GM12892 (cell line): ENCODE results near the gene CACNG5.

Experiments used
- DNase-seq: peaks from one replicate; pipeline ENCODE4 v3.0.0; 2011; ENCODE audit not compliant: insufficient read length
- FAIRE-seq: peaks from 2 replicates; lab custom pipeline; 2011; peaks lifted over from hg19 to GRCh38; lab: Jason Lieb, UNC
- POLR2A ChIP-seq: IDR thresholded peaks from 2 replicates; pipeline ENCODE4 v1.6.1; 2011; ENCODE audit warnings: low read depth, low read length, control low read depth
- POLR2AphosphoS5 ChIP-seq: IDR thresholded peaks from 2 replicates; pipeline ENCODE4 v1.6.1; 2011; ENCODE audit warnings: low read depth, low read length, control low read depth
- TAF1 ChIP-seq: IDR thresholded peaks from 2 replicates; pipeline ENCODE4 v1.6.1; 2011; ENCODE audit warnings: low read depth, mild to moderate bottlenecking, control low read depth, low read length, borderline replicate concordance

CACNG5 gene

DNA sequence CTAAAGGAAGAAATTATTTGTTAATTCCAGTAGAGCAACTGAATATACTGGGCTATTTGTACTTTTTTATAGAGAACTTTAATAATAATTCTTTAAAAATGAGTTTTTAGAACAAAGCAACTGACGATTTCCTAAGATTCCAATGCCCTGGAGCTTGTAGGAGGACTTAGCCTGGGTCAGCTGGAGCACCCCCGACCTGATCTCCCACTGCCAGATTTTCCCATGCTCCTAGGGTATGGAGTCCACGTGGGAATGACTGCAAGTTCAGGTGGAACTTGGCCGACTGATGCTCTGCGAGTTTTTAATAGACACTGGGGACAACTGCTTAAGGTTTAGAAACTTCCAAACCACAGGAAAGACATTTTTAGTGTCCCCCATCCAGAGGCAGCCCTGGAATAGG, 25.5 kb upstream of the CACNG5 start:
- FAIRE-seq (no peak), DNase-seq (no peak)
- no peak for TF ChIP-seq TAF1
- TF ChIP-seq POLR2A, result no peak
- TF ChIP-seq POLR2AphosphoS5, result no peak

DNA sequence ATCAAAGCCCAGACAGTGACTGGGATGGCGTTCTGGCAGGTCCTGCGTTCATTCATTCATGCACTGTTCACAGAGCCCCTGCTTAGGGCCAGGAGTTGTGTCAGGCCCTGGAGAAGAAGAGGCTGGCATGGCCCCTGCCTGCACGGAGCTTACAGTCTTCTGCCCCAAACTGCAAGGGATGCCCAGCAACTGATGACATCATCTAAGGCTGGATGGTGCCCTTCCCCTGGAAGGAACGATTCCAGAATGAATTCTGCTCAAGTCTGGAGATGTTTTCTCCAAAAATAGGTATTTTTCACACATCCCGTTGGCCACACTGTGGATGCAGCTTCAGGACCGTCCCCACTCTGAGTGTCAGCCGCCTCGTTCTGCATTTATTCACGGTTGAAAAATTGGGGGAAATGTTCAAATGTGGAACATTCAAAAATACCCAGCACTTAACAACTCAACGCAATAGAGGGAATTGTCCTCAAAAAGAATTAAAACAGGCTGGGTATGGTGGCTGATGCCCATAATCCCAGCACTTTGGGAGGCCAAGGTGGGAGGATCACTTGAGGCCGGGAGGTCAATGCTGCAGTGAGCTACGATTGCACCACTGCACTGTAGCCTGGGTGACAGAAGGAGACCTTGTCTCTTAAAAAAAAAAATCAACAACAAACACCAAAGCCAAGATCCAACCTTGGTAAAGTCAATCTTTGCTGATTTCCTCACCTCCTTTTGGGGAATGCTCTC, 23.8 kb upstream of the CACNG5 start:
- FAIRE-seq (no peak), DNase-seq (no peak)
- TF ChIP-seq TAF1 (no peak), POLR2AphosphoS5 (no peak), POLR2A (no peak)

DNA sequence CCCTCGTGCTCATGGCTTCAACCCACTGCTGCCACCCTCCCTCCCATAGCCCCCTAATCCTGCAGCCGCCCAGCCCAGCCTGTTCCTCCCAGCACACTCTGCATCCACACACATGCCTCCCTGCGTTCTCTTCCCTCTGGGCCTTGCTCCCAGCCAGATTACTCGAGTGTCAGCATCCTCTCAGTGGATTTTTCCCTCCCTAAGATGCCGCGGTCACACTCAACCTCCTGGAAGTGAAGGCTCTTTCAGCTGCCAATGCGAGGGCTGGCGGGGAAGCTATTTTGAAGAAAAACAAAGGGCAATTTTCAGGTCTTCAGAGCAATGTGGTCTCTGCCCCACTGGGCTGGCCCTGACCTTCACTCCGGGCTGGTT, 23.2 kb upstream of the CACNG5 start:
- DNase-seq, result no peak
- FAIRE-seq, result no peak
- TF ChIP-seq POLR2AphosphoS5, result no peak
- TF ChIP-seq POLR2A, result no peak
- TF ChIP-seq TAF1, result no peak

DNA sequence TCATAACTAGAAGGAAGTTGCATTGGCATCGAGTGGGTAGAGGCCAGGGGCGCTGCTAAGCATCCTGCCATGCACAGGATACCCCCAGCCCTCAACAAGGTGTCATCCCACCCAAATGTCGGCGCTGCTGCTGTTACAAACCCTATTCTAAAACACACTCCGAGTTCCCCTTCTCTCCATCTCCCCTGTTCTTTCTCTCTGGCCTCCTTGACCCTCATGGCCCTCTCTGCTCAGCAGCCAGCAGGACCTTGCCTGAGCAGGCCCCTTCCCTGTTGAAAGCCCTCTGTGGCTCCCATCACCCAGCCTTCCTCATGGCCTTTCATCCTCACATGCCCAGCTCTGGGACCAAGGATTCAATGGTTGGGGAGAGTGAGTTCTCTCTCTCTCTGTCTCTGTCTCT, 22.3 kb upstream of the CACNG5 start:
- TF ChIP-seq POLR2AphosphoS5, result no peak
- TF ChIP-seq TAF1, result no peak
- no peak for TF ChIP-seq POLR2A
- no peak for FAIRE-seq
- DNase-seq, result no peak

DNA sequence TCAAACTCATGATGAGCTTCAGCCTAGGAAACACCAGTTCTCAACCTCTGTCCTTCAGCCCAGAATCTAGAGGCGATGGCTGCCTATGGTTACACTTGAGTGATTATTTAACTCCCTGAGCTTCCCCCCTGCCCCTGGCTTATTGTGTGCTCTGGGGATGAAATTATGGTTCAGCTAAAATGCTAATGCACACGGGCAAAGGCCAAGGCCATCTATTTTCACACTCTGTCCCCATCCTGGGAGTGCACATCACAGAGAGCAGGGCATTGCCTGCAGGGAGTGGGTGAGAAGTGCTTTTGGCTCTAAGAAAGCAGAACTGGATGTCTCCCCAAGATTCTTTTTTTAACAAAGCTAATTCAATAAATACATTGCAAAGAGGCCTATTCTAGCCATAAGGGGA, 21.6 kb upstream of the CACNG5 start:
- FAIRE-seq (no peak), DNase-seq (no peak)
- TF ChIP-seq TAF1 (no peak), POLR2AphosphoS5 (no peak), POLR2A (no peak)

DNA sequence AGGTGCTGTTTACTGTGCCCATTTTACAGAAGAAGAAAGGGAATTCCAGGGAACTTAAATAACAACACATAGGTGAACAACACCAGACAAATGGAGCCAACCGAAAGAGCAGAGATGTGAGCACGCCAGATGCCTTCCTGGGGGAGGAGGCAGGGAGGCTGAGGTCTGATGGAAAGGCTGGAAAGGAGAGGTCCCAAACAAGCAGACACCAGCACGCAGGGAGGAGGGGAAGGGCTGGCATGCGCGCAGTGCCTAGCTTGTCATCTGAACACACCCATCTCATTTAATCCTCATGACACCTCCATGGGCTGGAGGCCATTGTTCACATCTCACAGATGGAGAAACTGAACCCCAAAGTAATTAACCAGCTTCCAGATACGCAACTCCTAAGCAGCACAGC, 20.9 kb upstream of the CACNG5 start:
- TF ChIP-seq TAF1 (no peak), POLR2AphosphoS5 (no peak)
- DNase-seq, result no peak
- FAIRE-seq, result no peak

DNA sequence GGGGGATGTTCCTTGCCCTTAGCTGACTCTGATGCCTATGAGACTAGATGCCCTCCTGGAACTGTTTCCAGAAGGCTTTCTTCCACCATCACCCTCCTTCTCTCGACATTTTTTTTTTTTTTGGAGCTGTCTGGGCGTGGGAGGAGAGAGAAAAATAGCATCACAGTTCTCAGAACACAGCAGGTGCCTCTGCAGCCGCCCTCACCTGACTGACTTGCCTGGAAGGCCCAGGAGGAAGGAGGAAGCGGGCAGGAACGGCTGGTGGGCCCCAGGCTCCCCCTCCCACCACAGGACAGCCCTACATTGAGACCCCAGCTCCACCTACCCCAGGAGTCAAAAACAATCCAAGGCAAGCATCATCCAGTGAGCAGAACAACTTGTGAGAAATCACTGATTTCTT, 20.3 kb upstream of the CACNG5 start:
- FAIRE-seq (no peak), DNase-seq (no peak)
- TF ChIP-seq POLR2AphosphoS5 (no peak), TAF1 (no peak), POLR2A (no peak)

DNA sequence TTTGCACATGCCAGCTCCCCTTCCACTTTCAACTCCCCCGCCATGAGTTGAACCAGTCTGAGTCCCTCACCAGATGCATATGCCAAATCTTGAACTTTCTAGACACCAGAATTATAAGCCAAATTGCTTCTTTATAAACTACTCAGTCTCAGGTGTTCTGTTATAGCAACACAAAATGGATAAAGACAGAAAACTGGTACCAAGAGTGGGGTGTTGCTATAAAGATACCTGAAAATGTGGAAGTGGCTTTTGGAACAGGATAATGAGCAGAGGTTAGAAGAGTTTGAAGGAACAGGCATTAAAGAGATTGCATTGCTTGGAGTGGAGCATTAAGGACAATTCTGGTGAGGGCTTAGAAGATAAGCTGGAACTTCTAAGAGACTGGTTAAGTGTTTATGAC, 17.2 kb upstream of the CACNG5 start:
- no peak for TF ChIP-seq TAF1
- no peak for TF ChIP-seq POLR2AphosphoS5
- TF ChIP-seq POLR2A, result no peak
- DNase-seq (no peak), FAIRE-seq (no peak)

DNA sequence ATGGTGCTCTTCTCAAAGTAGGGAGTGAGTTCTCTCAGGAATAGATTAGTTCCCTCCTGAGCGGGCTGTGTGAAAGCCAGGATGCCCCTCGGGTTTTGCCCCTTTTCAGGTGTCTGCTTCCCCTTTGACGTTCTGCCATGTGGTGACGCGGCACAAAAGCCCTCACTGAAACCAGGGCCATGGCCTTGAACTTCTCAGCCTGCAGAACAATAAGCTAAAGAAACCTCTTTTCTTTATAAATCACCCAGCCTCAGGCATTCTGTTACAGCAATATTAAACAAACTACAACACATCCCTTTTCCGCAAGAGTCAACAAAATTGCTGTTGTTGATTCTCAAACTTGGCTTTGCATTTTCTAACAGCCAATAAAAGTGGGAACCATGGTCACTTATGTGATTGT, 15.5 kb upstream of the CACNG5 start:
- DNase-seq, result no peak
- TF ChIP-seq TAF1 (no peak), POLR2A (no peak), POLR2AphosphoS5 (no peak)
- FAIRE-seq, result no peak

DNA sequence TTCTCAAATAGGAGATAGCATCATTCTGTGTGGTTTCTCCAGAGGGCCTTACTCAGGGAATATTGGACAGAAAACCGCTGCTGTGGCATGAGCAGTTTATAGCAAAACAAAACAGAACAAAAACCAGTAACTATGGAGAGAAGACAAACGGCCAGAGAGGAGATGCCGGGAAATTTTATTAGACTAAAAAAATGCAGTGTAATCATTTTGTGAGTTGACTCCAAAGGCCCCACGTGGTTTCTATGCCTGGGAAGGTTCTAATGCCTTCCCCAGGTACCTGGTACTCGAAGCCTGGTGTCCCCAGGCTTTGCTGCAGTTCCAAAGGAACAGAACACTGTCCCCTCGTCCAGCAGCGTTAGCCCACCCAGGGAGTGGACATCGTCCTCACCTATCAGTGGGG, 12.9 kb upstream of the CACNG5 start:
- TF ChIP-seq POLR2A (no peak), TAF1 (no peak), POLR2AphosphoS5 (no peak)
- FAIRE-seq, result no peak
- DNase-seq, result no peak

DNA sequence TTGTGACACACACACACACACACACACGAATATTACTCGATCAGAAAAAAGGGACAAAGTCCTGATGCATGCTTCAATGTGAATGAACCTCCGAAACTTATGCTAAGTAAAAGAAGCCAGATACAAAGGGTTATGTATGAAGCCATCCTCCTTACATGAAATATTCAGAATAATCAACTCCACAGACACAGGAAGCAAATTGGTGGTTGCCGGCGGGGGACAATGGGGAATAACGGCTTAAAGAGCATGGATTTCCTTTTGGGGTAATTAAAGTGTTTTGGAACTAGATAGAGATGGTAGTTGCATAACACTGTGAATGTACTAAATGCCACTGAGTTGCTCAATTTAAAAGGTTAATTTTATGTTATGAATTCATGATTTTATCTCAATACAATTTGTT, 8.1 kb upstream of the CACNG5 start:
- DNase-seq, result no peak
- FAIRE-seq, result no peak
- no peak for TF ChIP-seq TAF1
- TF ChIP-seq POLR2A, result no peak
- TF ChIP-seq POLR2AphosphoS5, result no peak

DNA sequence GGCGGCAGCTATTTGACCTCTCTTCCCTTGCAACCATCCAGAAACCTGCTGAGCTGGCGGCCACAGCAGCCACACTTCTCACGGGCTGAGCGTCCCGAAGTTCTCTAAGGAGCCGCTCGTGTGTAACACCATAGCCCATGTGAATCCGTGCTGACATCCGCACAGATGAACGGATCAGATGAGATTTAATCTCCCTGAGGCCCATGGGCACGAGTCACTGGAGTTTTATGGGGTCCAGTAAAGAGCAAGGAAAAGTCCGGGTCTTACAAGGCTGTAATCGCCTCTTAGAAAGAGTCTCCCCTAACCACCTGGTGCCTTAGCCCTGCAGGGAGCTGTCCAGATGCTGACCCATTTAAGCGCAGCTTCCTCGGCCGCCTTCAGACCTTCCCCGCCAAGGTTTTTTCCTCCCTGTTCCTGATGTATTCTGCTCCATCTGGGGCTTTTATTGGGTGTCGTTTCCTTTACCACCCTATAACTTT, 5.5 kb upstream of the CACNG5 start:
- DNase-seq, result no peak
- TF ChIP-seq TAF1 (no peak), POLR2A (no peak), POLR2AphosphoS5 (no peak)
- FAIRE-seq, result no peak

DNA sequence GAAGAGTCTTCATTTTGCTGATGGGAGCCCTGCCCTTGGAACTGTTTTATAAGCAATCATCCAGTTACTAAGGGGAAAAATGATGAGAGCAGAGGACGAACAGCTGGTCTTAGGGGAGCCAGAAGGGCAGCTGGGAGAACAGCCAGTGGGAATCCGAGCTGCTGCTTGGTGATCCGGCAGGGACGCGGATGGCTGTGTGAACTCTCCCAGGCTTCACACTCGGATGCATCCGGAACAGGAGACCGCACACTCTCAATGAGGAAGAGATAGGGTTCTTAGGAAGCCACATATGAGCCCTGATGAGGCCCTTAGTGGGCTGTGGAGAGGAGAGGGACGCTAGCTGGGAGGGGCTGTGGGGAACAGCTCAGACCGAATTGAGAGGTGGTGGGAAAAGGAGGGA, 5.0 kb upstream of the CACNG5 start:
- FAIRE-seq (no peak), DNase-seq (no peak)
- no peak for TF ChIP-seq POLR2AphosphoS5
- no peak for TF ChIP-seq POLR2A
- no peak for TF ChIP-seq TAF1

DNA sequence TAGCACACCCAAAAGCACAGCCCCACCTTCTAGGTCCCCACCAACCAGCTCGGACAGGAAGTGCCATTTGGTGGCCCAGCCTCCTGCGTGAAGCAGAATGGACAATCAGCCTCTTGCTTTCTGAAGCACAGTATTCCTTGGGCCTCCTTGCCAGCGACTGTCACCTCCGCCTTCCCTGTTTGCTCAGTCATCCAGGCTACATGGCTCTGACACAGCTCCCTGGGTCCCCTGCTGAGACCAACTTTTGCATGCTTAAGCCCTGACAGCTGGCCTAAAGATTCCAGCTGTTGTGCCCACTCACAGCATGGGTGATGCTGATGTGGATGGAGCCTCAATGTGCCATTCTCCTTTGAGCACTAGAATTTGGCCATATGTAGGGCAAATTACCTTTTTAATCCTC, 4.5 kb upstream of the CACNG5 start:
- DNase-seq (no peak), FAIRE-seq (no peak)
- TF ChIP-seq POLR2AphosphoS5 (no peak), TAF1 (no peak), POLR2A (no peak)
